Left lung (tissue), 10 donors: ENCODE measurements around the gene UBE2J2. TPM values are rescaled to one million over a fixed set of nuclear protein-coding genes. Genes with fewer than 3 reads are reported as not detected.

ENCODE experiments used
- ATAC-seq: fragments of 200-7000 bp; cut with Tn5 transposase; one replicate; pipeline ENCODE4 v1.9.1; 2020; ENCODE audit warnings: moderate library complexity
- DNase-seq, 4 donors: peaks; one replicate each; pipeline ENCODE4 v3.0.0-alpha.2; 2013 to 2020
- H3K27ac ChIP-seq, 2 donors: fragments of 200-600 bp; sonication (generic) in 1 of 2; one replicate each; pipeline versions ENCODE4 v1.5.0 to v1.8.0; 2020 to 2021
- H3K27me3 ChIP-seq, 2 donors: fragments of 200-600 bp; sonication (generic) in 1 of 2; one replicate each; pipeline versions ENCODE4 v1.5.0 to v1.8.0; 2020 to 2021
- H3K36me3 ChIP-seq, 2 donors: fragments of 200-600 bp; sonication (generic) in 1 of 2; one replicate each; pipeline versions ENCODE4 v1.5.0 to v1.8.0; 2020 to 2021
- H3K4me1 ChIP-seq, 2 donors: fragments of 200-600 bp; one replicate each; pipeline ENCODE4 v1.8.0; 2021
- H3K4me3 ChIP-seq, 2 donors: fragments of 200-600 bp; sonication (generic) in 1 of 2; one replicate each; pipeline versions ENCODE4 v1.5.0 to v1.8.0; 2020 to 2021; ENCODE audit warnings: mild to moderate bottlenecking in 1 of 2
- H3K9me3 ChIP-seq, 2 donors: fragments of 200-600 bp; sonication (generic) in 1 of 2; one replicate each; pipeline versions ENCODE4 v1.5.0 to v1.8.0; 2020 to 2021
- intact Hi-C, 2 donors: fragments of 100-400 bp; cut with DNase I; formaldehyde crosslinking; loops; one replicate each; pipeline versions ENCODE4 v1.11.2 to v1.14.2; 2022
- polyA plus RNA-seq, 6 donors: library from polyadenylated mRNA; unstranded; fragments of 120-200 nt; gene quantifications; one replicate each; pipeline ENCODE4 v1.2.1, GENCODE V29; 2013; ENCODE audit not compliant: insufficient read length in 6 of 6
- total RNA-seq, 2 donors: library from RNA; stranded (reverse); fragmentation: NEBNext Ultra II Directional; extraction: Animal tissue kit (Norgen Biotek cat#: 25700); gene quantifications; one replicate each; pipeline ENCODE4 v1.2.1, GENCODE V29; 2021
- TF ChIP-seq, protein P1 (sequence below), 2 donors: fragments of 200-600 bp; sonication (generic) in 1 of 2; IDR thresholded peaks; one replicate each; pipeline versions ENCODE4 v1.5.0 to v1.8.0; 2021; ENCODE audit warnings: antibody characterized with exemption in 2 of 2
- donor health status: DM: no; HTN: yes; CAD: no.
- donor health status: DM: no; HTN: no; CAD: no.

UBE2J2 gene
- total and polyA plus RNA-seq, 8 donors: 42.8 to 68.6 (median 52.1) TPM

DNA sequence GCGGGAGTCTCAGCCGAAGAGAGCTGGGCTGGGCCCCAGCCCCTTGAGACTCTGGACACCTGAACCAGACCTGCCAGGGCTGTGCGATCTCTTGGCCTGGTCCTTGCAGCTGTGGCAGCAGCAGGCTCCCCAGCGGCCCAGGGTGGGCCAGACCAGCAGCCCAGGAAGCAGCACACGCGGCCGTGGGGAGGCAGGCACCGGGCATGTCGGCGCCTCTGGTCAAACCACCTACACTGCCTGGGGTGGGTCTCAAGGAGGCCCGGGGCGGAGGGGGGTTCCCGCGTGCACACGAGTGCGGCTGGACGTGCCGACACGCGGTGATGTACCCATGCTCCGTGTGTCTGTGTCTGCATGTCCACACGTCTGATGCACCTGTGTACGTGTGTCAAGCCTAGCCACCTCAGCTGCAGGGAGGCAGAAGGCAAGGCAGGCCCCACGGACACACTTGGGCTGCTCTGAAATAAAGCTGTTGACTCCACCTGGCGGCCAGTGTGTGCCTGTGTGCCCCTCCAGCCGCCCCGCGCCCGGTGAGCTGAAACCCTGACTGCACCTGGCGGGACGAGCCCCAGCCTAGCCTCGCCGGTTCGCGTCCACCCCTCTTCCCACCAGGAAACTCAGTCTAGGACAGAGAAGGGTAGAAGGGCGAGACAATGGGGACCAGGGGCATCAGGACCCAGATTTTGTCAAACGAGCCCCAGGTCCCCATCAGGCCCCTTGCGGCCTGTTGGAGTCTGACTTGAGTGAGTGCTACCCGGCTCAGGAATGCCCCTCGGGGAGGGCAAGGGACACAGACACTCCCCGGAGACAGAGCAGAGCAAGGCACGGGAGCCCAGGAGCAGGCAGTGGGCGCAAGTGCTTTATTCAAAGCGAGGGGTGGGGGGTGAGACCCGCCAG, 18.1 kb upstream of the UBE2J2 start:
- Histone ChIP-seq H3K27me3 (peaks cover under 1 to 12% of the 10 kb centered on the region in 2 donors), H3K4me3 (no peak overlapping the region), H3K4me1 (no peaks in the 10 kb centered on the region), H3K36me3 (peaks cover 0 to 42% of the 10 kb centered on the region in 2 donors), H3K9me3 (no peaks in the 10 kb centered on the region), H3K27ac (no peak overlapping the region)
- TF ChIP-seq, protein P1, sequence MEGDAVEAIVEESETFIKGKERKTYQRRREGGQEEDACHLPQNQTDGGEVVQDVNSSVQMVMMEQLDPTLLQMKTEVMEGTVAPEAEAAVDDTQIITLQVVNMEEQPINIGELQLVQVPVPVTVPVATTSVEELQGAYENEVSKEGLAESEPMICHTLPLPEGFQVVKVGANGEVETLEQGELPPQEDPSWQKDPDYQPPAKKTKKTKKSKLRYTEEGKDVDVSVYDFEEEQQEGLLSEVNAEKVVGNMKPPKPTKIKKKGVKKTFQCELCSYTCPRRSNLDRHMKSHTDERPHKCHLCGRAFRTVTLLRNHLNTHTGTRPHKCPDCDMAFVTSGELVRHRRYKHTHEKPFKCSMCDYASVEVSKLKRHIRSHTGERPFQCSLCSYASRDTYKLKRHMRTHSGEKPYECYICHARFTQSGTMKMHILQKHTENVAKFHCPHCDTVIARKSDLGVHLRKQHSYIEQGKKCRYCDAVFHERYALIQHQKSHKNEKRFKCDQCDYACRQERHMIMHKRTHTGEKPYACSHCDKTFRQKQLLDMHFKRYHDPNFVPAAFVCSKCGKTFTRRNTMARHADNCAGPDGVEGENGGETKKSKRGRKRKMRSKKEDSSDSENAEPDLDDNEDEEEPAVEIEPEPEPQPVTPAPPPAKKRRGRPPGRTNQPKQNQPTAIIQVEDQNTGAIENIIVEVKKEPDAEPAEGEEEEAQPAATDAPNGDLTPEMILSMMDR (IDR thresholded peaks at IDR 0.05): peak; percentile 53 to 75
- DNase-seq (peak in 3 of 4 donors; percentile 39 to 76 (median 65)), ATAC-seq (peak; percentile 86)
- intact Hi-C loops: loop anchor here in 1 of 2 donors (10.0 kb wide), 1 partner anchor 167 kb away; no protein-coding TSS in a partner anchor

DNA sequence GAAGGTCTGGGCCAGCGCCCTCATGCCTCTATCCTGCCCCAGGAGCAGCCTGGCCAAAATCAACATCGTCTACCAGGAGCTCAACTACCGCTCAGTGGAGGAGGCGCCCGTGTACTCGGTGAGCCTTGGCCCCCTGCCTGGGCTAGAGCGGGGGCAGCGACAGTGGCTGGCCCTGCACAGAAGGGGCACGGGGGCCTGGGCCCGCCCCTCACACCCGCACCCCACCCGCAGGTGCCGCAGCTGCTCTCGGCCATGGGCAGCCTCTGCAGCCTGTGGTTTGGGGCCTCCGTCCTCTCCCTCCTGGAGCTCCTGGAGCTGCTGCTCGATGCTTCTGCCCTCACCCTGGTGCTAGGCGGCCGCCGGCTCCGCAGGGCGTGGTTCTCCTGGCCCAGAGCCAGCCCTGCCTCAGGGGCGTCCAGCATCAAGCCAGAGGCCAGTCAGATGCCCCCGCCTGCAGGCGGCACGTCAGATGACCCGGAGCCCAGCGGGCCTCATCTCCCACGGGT, 17.4 kb upstream of the UBE2J2 start:
- H3K27me3 ChIP-seq: peaks cover 8 to 20% of the 10 kb centered on the region in 2 donors
- no peaks in the 10 kb centered on the region for H3K4me1 ChIP-seq
- intact Hi-C loops: loop anchor here in 1 of 2 donors (10.0 kb wide), 1 partner anchor 166 kb away; no protein-coding TSS in a partner anchor
- DNase-seq (no peak), ATAC-seq (peak; percentile 3)
- no peaks in the 10 kb centered on the region for H3K9me3 ChIP-seq
- TF ChIP-seq, protein P1 (IDR thresholded peaks at IDR 0.05): no peak
- peaks cover 0 to 34% of the 10 kb centered on the region in 2 donors for H3K36me3 ChIP-seq
- no peak overlapping the region for H3K4me3 ChIP-seq
- H3K27ac ChIP-seq: no peak overlapping the region

DNA sequence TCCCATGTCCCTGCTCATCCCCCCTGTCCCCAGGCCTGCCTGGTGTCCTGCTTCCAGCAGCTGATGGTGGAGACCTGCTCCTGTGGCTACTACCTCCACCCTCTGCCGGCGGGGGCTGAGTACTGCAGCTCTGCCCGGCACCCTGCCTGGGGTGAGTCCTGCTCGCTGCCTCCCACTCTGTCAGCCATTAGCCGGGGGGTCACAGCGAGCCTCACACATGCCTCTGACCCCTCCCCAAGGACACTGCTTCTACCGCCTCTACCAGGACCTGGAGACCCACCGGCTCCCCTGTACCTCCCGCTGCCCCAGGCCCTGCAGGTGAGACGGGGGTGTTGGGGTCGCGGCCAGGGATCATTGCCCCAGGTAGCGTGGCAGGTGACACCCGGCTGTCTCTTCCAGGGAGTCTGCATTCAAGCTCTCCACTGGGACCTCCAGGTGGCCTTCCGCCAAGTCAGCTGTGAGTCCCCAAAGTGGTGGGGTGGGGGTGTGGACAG, 16.6 kb upstream of the UBE2J2 start:
- DNase-seq (no peak), ATAC-seq (peak; percentile 69)
- no peak overlapping the region for H3K27ac ChIP-seq
- TF ChIP-seq, protein P1 (IDR thresholded peaks at IDR 0.05): peak; percentile 46 to 76
- peaks cover 8 to 28% of the 10 kb centered on the region in 2 donors for H3K27me3 ChIP-seq
- peaks cover 0 to 27% of the 10 kb centered on the region in 2 donors for H3K36me3 ChIP-seq
- H3K4me1 ChIP-seq: no peaks in the 10 kb centered on the region
- no peak overlapping the region for H3K4me3 ChIP-seq
- H3K9me3 ChIP-seq: no peaks in the 10 kb centered on the region
- intact Hi-C loops: loop anchor here in 1 of 2 donors (10.0 kb wide), 1 partner anchor 165 kb away; no protein-coding TSS in a partner anchor

DNA sequence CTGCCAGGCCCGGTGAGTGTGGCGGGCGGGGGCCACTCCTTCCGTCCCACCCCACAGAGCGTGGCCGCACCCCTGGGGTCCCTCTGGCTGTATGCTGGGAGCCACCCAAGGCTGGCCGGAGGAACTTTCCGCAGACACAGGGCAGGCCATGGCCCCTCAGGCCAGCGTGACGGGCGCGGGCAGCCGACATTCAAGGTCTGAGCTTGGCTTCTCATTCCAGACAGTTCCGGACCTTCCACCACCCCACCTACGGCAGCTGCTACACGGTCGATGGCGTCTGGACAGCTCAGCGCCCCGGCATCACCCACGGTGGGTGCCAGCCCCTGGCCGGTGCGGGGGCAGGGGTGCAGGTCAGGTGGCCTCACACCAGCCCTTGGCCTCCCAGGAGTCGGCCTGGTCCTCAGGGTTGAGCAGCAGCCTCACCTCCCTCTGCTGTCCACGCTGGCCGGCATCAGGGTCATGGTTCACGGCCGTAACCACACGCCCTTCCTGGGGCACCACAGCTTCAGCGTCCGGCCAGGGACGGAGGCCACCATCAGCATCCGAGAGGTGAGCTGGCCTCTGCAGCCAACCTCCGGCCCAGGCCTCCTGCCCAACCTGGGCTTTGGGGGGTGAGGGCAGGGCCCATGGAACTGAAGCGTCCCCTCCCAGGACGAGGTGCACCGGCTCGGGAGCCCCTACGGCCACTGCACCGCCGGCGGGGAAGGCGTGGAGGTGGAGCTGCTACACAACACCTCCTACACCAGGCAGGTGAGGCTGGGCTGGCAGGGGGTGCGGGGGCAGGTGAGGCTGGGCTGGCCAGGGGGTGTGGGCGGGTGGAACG, 13.8 kb upstream of the UBE2J2 start:
- peaks cover 8 to 43% of the 10 kb centered on the region in 2 donors for H3K27me3 ChIP-seq
- no peak for ATAC-seq
- peak in 1 of 4 donors; percentile 76 for DNase-seq
- no peak overlapping the region for H3K4me3 ChIP-seq
- H3K4me1 ChIP-seq: no peaks in the 10 kb centered on the region
- intact Hi-C loops: no loop called here
- H3K9me3 ChIP-seq: no peaks in the 10 kb centered on the region
- H3K27ac ChIP-seq: no peak overlapping the region
- H3K36me3 ChIP-seq: no peaks in the 10 kb centered on the region
- TF ChIP-seq, protein P1 (IDR thresholded peaks at IDR 0.05): no peak
